ENCODE data around the gene MEPE.

DNA sequence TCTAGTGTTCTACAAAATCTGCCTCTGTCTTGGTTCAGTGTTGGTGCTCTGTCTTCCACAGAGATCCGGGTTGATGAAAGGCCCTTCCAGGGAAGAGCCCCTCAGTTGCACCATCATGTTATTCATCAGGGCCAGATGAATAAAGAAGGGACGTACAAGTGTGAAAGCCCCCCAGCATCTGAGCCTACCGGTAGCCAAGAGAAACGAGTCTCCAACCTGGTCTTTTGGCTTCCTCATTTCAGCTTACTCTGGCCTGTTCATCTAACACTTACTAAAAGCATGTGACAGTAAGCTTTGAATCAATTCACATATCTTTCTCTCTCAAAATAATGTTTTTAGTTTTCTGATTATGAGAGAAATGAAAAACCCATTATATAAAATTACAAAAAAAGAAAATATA is 19.2 kb downstream of the MEPE start:
- TF ChIP-seq, protein P1, sequence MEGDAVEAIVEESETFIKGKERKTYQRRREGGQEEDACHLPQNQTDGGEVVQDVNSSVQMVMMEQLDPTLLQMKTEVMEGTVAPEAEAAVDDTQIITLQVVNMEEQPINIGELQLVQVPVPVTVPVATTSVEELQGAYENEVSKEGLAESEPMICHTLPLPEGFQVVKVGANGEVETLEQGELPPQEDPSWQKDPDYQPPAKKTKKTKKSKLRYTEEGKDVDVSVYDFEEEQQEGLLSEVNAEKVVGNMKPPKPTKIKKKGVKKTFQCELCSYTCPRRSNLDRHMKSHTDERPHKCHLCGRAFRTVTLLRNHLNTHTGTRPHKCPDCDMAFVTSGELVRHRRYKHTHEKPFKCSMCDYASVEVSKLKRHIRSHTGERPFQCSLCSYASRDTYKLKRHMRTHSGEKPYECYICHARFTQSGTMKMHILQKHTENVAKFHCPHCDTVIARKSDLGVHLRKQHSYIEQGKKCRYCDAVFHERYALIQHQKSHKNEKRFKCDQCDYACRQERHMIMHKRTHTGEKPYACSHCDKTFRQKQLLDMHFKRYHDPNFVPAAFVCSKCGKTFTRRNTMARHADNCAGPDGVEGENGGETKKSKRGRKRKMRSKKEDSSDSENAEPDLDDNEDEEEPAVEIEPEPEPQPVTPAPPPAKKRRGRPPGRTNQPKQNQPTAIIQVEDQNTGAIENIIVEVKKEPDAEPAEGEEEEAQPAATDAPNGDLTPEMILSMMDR (IDR thresholded peaks at IDR 0.05): no peak
- no peak for TF ChIP-seq EZH2 (IDR thresholded peaks at IDR 0.05)
